HG03159 (cell line): Measurements from ENCODE around the gene KMT2A.
"Not testable (repeated sequence)": the region's sequence is repeated elsewhere in the genome, so short reads cannot be mapped to it uniquely, and the experiment has no call there.

ENCODE experiments used
- ATAC-seq: cut with Tn5 transposase; IDR thresholded peaks from one replicate; pipeline ENCODE4 v1.9.1; 2021; ENCODE audit warnings: mild to moderate bottlenecking, moderate library complexity; ENCODE audit not compliant: unreplicated experiment

Gene KMT2A

DNA sequence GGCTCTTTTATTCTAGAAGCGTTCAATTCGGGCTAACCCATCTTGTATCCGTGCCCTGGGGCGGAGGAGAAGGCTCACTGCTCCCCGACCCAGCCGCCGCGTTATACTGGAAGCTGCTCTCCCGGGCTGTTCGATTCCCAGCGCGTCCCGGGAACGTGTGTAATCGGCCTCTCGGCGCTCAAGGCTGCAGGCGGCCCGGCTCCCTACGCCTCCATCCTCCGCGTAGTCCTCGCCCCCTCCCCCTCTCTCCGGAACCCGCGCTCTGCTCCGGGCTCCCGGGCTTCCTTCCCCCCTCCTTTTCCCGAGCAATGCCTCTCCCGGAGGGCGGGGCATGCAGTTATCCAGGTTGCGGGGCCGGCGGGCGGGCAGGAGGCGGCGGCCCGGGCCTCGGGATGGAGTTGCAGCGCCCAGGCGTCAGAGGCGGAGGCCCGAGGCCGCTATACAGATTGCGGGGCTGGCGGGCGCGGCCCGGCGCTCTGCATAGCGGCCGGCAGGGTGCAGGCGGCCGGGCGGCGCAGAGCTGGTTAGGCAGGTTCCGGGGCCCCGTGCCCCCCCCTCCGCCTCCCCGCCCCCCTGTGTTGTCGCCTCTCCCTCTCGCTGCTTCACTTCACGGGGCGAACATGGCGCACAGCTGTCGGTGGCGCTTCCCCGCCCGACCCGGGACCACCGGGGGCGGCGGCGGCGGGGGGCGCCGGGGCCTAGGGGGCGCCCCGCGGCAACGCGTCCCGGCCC, at the start of gene KMT2A:
Gene KMT2A, plus strand, starts transcription at position 600 of the 732 bp plus-strand sequence. Its CDS starts 21 bp downstream, at position 621.
- ATAC-seq, result peak; percentile 42

DNA sequence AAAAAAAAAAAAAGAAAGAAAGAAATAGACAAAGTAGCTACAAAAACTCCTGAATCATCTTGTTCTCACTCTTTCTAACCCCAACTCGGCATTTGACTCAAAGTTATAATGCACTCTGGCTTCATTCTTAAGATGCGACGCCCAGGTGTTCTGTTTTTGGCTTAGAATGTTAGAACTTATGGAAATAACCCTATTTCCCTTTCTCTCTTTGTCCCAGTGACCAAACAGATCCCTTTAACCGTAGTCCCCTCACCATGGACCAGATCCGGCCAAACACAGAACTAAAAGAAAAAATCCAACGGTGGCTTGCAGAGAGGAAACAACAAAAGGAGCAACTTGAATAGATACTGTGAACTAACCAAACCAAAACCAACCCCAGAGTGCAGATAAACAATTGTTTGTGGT, 40.2 kb upstream of the KMT2A start:
- ATAC-seq, result no peak

DNA sequence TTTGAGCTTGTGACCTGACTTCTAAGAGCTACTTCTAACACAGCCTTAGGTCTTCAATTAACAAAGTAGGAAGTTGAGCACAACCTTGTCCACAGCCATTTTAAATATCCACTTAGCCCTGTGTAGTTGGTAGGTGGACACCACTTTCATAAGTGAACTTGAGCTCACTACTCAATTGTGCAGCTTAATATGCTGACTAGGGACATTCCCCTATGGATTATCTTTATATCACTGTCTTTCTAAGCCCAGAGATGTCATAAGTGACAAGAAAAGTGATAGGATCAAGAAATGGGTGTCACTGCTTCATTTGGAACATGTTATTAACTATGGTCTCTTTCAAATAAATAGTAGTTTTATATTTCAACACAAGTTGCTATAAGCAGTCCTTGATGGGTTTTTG, 38.8 kb upstream of the KMT2A start:
- no peak for ATAC-seq

DNA sequence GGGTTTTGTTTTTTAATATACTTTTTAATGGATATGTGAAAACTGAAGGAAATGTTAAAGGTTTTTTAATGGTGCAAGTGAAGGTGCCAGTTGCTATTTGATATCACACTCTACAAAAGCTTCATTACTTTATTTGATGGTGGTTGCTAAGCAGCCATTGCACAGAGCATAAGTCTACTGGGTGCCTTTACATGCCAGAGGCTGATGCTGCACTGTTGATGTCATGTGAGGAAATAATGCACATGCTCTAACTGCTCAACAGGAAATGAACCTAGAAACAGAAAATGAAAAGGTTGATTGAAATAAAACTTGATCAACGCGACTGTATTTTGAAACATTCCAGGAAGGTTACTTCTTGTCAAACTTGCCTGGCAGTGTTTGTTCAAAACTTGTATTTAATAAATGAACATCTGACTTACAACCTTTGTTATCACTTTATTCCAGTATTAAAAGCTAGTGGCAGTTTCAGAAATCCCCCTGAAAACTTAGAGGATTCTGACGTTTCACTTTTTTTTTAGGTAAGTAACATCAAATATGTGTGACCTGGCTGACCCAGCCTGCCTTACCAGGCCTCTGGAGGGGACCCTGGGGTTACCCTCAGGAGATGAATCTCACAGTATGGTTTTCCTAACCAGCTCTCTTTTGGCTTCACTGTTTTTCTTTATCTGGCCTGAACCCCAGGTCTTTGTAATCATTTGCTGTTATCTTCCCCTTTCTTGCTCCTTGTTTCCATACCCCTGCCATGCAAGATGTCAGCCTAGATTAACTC, 37.3 kb upstream of the KMT2A start:
- ATAC-seq, result peak; percentile 43

DNA sequence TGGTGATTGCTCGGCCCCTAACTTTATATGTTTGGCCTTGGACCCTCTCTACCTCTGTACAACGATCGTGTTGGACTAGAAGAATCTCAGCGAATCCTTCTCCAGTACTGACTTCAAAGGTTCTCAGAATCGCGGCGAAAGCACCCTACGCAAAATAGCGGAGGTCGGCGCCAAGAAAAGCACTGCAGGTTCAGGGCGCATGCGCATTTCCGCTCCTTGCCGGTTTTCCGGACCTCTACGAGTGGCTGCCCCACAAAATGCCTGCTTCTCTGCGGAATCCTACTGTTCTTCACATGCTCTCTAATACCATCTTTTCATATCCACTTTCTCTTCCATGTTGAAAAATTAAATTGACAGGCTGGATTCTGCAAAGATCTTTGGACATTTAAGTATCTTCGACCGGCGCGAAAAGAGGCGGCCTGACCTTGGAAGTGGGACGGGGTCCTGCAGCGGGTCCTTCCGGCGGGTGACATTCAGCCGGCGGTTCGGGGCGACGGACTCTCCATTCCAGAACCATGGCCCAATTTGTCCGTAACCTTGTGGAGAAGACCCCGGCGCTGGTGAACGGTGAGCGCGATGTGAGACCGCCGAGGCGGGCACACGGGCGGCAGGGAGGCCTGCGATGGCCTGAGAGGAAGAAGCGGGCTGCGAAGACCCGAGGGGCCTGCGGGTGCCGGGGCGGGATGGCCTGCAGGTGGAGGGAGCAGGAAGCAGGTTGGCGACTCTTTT, 35.0 kb upstream of the KMT2A start, which contains the start of gene ATP5MG:
Gene ATP5MG, plus strand, starts transcription at position 456 of the 729 bp plus-strand sequence. Its CDS starts 60 bp downstream, at position 516.
- ATAC-seq, result peak; percentile 62

DNA sequence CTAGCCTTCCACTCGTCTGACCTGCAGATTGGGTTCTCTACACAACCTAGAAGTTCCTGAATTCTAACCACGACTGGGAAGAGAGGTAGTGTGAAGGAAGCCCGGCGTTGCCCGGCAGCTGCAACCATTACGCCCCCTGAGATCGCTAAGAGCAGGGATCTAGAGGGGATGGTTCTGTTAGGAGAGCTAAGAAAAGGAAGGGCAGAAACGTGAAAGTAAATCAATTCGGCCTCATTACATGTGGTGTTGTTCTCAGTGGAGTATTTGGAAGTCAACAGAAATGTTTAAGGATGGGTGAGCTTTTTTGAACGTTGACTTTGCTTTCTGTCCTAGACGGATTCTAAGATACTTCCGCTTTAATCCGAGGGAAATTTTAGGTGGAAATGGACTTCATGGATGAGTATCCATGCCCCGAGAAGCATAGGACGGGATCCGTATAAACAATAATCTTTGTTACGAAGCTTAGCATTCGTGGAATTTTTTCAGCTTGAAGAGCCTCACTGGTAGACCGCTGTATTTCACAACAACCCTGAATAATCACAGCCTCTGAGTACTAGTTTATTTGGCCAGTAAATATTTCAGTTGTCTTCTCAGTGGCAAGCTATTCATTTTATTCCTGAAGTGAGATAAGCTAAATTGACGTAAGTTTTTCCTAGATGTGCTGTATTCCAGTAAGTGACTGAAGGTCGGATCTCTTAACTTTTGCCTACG, 34.3 kb upstream of the KMT2A start:
- peak; percentile 7 for ATAC-seq

DNA sequence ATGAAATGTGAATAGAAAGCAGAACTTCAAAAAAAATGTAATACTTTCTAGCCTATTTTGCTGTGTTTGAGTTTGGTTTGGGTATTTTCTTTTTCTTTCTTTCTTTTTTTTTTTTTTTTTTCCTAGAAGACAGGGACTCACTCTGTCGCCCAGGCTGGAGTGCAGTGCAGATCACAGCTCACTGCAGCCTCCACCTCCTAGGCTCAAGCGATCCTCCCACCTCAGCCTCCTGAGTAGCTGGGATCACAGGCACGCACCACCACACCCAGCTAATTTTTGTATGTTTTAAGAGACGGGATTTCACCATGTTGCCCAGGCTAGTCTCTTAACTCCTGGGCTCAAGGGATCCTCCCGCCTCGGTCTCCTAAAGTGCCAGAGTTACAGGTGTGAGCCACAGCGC, 33.7 kb upstream of the KMT2A start:
- ATAC-seq, result not testable (repeated sequence)

DNA sequence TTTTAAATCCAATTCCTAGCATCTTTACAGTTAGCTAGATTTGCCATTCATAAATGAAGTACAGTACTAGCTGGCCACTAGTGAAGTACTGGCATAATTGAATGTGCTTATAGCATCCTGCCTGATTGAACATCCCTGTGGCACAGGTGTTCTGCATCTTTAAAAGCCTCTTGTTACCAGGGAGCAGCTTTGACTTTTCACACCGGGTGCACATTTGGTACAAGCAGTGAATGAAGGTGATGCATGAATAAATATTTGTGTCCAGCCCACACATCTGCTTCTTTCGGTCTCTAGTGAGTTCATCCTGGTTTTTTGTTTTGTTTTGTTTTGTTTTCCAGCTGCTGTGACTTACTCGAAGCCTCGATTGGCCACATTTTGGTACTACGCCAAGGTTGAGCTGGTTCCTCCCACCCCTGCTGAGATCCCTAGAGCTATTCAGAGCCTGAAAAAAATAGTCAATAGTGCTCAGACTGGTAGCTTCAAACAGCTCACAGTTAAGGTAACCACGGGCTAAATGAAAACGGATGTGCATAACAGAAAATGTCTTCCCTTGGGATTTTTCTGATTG, 29.6 kb upstream of the KMT2A start:
- ATAC-seq, result no peak

DNA sequence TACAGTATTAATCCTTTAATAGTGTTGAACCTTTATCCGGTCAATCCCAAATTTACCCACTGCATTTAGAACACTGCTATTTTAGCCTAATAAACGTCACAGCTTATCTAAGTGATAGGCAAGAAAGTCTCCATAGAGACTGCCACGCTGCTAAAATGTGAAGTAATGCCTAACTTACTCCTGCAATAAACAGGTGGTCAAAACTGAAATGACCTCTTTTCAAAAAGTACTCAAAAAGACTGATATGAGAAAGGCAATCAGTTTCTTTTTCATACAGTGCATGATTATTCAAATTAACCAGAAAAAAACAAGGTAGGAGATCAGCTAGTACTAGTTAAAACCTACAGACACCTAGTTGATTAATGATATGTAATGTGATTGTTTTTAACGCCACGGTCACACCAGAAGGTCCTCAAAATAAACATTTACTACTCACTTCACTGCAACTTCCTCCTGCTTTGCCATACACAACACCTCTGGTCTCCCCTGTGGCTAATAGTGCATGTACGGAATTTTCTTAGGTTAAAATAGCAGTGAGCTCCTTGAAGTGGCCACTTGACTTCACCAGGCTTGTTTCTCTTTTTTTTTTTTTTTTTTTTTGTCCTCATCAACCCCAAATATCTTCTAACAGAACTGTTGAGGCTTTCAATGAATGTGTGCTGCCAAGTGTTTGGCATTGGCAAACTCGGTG, 26.1 kb upstream of the KMT2A start:
- peak; percentile 73 for ATAC-seq

DNA sequence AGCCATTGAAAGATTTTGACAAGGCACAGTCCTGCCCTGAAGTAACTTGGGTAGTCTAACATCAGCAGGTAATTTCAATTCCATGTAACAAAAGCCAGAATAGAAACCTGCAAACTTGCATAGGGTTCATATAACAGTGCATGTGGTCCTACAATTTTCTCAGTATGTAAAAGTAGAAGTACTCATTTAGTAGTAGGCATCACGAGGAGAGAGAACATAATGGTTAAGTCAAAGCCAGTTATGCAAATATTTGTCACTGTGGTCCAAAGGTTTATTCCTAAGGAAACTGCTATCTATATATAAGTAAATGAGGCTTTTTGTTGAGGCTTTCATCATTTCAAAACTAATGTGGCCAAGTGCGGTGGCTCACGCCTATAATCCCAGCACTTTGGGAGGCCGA, 24.8 kb upstream of the KMT2A start:
- no peak for ATAC-seq

DNA sequence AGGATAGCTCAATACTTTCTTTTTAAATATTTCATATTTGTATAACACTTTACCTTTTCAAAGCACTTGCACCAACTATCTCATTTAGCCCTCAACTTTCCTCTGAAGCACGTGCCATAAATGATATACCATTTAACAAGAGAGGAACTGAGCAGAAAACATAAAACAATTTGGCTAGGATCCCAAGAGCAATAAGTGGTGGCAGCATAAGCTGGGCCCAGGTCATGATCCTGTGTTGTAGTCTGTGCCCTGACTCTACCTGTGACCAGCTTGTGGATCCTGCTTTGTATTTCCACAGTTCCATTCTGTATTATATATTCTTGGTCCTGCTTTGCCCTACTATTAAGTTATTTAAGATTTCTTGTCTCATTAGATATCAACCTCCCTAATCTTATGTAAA, 23.4 kb upstream of the KMT2A start:
- ATAC-seq, result no peak

DNA sequence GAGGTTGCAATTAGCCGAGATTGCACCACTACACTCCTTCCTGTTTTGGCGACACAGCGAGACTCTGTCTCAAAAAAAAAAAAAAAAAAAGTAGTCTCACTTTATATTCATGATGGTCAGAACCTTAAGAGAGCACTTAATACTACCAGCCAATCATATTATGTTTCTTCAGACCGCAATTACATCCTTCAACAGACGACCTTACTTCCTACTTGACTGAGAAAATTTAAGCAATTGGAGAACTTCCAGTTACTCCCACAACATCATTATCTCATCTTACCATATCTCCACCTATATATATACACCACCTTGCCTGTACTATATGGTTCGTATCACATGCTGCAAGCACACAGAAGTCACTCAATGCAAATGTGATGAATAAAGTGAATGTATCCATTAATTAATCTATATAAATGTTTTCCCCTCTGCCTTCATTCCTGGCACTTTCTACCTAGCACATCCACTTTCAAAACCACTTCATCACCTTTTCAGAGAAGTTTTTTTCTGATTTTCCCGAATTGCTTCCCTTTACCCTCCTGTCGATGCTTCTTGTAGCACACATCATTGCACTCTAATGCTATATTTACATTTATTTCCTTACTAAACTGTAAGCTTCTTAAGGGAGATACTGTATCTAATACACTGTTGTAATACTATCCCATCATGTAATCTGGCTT, 21.1 kb upstream of the KMT2A start:
- no peak for ATAC-seq

DNA sequence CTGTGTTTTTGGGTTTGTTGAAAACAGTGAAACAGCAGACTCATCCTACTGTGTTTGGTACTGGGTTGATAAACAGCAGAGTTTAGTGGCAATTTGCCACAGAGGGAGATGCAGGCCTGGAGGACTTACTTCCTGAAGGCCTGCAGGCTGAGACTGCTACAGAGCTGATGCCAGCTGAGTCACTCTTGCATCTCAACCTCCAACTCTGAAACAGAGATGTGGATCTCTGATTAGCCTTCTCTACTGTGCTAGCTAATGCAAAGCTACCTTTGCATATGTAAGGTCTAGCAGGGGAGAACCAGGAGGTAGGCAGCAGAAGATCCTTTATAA, 20.6 kb upstream of the KMT2A start:
- no peak for ATAC-seq

DNA sequence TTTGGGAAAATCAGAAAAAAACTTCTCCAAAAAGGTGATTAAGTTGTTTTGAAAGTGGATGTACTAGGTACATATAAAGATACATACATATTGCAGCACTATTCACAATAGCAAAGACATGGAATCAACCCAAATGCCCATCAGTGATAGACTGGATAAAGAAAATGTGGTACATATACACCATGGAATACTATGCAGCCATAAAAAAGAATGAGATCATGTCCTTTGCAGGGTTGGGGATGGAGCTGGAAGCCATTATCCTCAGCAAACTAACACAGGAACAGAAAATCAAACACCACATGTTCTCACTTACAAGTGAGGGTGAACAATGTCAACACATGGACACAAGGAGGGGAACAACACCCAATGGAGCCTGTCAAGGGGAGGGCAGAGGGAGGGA, 19.4 kb upstream of the KMT2A start:
- not testable (repeated sequence) for ATAC-seq

DNA sequence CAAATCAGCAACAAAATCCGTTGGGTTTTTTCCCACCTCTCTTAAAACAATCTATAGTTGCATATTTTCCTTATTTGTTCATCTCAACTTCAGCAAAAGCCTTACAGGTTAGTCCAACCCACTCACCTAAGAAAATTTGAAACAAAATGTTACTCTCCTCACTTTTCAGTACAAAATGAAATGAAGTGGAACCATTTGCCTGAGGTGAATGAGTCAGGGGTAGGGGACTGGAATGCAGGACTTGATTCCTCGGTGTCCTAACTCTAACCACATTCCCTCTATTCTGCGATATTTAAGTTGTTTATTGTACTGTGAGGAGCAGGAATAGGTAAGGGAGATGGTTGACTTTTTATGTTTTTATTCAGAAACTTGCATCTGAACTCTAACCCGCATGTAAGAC, 18.5 kb upstream of the KMT2A start:
- ATAC-seq, result no peak

DNA sequence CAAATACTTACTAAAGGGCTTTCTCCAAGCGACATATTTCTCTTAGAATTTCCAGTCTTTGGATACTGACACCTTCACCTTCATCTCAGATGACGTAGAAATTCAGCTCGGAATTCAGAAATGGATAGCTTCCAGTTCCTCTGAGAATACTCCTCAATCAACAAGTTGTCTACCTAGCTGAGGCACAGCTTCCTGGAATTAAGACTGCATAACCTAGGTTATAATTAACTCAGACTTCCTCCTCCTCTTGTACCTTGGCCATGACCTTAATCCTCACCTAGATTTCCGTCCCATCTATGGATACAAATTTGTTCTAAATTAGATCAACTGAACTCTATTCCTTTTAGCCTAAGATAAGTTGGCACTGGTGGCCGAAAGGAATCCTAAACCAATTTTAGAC, 17.5 kb upstream of the KMT2A start:
- ATAC-seq, result no peak

DNA sequence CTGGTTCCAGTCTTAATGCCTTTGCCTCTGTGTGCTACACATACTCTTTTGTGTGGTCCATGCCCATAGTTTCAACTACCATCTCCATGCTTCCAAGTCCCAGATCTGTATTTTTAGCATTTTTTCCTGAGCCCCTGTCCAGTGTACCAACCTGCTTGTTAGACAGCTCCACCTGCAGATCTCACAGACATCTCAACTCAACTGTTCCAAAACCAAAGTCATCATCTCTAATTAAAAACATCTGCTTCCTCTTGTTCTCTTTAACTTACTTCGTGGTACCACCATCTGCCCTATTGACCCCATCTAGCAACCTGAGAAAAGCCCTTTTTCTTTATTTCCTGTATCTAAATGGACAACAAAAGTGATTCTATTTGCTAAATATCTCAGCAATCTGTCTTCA, 8.6 kb upstream of the KMT2A start:
- no peak for ATAC-seq

DNA sequence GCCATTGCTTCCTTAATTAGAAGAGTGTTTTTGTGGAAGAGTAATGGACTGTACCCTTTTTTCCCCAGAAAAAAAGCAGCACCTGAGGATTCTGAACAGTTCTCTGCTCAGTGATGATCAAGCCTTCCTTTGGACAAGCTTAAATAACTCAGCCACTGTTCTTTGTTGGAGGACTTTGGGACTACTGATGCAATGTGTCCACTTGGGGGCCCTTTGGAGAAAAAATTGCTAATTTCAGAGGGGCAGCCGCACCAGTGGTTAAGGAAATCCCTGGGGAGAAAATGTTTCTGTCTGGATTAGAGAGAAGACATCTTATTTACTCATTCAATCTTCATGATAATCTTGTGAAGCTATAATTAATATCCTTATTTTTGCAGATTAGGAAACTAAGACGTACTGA, 5.3 kb upstream of the KMT2A start:
- ATAC-seq, result no peak

DNA sequence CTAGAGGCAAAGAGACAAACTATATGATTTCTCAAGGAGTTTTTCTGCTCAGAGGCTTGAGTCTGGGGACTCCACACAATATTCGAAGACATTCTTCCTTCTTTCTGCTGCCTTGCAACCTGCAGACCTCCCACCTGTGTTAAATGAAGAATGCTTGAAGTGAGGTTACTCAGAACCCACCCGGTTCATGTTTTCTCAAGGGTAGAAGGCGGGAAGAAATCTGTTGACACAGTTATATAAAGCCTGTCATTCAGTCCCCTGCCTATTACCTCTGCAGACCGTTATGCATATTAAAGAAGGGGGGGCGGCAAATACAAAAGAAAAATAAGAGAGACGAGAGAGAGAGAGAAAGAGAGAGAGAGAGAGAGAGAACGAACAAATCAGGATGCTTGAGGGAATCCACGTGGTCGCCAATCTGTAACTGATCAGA, 2.2 kb upstream of the KMT2A start:
- no peak for ATAC-seq
